ENCODE results near the gene CHRNA4.

- TF ChIP-seq CTCF (IDR thresholded peaks at IDR 0.05; ENCODE audit: extremely low read depth in 1 of 2, insufficient read depth in 1 of 2, low read depth in 1 of 2, low read length in 2 of 2) (no peak), GATA2 (IDR thresholded peaks at IDR 0.05; ENCODE audit: insufficient read depth, insufficient read length, low read depth, low read length) (no peak), POLR2A (IDR thresholded peaks at IDR 0.05; ENCODE audit: low read depth, low read length) (no peak), EZH2 (IDR thresholded peaks at IDR 0.05; ENCODE audit: borderline replicate concordance, low read depth, low read length, severe bottlenecking) (no peak), POLR2AphosphoS5 (IDR thresholded peaks at IDR 0.05; ENCODE audit: insufficient read depth, low read depth, low read length) (no peak)
- TF ChIP-seq, protein P1, sequence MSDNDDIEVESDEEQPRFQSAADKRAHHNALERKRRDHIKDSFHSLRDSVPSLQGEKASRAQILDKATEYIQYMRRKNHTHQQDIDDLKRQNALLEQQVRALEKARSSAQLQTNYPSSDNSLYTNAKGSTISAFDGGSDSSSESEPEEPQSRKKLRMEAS (IDR thresholded peaks at IDR 0.05; ENCODE audit: insufficient read depth, insufficient read length) = no peak
Measured at GRCh38 chr20:63378626-63379025, 17.5 kb upstream of the CHRNA4 start.

Measured in endothelial cell of umbilical vein (primary cell).